Stimulated activated CD8-positive, alpha-beta memory T cell treated with anti-CD3 and anti-CD28 coated beads, Interleukin-2, amount 100 ng/mL, for 48 hours (primary cell): ENCODE data around the gene ZZZ3.
A peak's percentile ranks its signal among the peaks of the same experiment; 100 is the strongest.
"Not testable (repeated sequence)": the region's sequence is repeated elsewhere in the genome, so short reads cannot be mapped to it uniquely, and the experiment has no call there.

ENCODE experiments used
- DNase-seq, 2 donors: peaks; one replicate each; pipeline ENCODE4 v3.0.0-alpha.2; 2020; ENCODE audit warnings: low read depth in 2 of 2

Gene ZZZ3

GRCh38 chr1:77682460-77683159, at the start of gene ZZZ3:
Gene ZZZ3 (minus strand): TSS chr1:77682658. CDS start chr1:77633354, 49,304 bp downstream.
- peak; percentile 80 to 85 for DNase-seq

DNA sequence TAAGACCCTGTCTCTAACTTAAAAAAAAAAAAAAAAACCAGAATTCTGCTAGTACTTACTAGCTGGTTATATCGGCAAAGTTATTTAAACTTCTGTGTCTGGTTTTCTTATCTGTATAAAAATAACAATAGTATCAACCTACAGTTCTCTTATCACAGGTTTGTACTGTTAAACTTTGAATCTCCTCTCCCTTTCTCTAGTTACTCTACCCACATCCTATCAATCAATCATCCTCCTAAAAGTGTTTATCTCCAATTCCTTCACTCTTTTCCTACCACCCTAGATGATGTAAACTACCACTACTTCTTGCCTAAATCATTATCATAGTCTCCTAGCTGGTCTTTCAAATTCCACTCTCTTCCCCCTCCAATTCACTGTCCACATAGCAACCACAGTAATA, 49.6 kb upstream of the ZZZ3 start:
- DNase-seq: no peak

GRCh38 chr1:77725706-77726105, 43.2 kb upstream of the ZZZ3 start:
- DNase-seq: no peak

GRCh38 chr1:77718181-77718580, 35.7 kb upstream of the ZZZ3 start:
- DNase-seq: no peak

GRCh38 chr1:77716065-77716464, 33.6 kb upstream of the ZZZ3 start:
- DNase-seq: no peak

DNA sequence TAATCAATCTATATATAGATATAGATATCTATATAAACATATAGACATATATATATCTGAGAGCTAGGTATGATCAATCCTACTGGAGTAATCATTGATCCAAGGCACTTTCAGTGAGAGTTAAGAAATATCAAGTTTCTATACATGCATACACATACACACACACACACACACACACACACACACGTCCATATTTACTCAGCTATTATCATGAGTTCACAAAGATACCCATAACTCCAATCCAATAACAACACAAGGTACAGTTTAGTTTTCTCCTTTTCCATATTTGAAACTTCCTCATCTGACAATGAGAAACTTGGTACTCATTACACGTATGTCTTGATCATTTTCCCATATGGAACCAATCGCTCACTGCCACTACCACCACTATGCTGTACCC, 27.3 kb upstream of the ZZZ3 start:
- DNase-seq: no peak

GRCh38 chr1:77706321-77706720, 23.9 kb upstream of the ZZZ3 start:
- DNase-seq: no peak

DNA sequence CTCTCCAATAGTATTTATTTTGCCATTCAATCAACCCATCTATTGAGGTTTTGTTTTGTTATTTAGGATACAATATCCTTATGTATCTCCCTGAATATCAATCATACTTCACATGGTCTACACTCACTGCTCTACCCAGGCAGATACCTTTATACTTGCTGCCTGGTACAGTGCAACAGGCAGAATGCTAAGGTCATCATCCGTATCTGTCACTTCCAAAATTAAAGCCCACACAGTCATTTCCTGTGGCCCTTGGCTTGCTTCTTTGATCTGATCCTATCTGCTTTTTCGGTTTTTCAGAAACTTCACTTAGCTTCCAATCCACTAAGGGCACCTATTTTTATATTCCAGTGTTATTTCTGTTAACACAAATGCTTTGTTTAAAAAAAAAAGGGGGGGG, 22.3 kb upstream of the ZZZ3 start:
- no peak for DNase-seq

- DNase-seq: not testable (repeated sequence)
Observed at GRCh38 chr1:77699673-77700072, 17.2 kb upstream of the ZZZ3 start.

GRCh38 chr1:77697441-77697840, 15.0 kb upstream of the ZZZ3 start:
- DNase-seq: no peak

DNA sequence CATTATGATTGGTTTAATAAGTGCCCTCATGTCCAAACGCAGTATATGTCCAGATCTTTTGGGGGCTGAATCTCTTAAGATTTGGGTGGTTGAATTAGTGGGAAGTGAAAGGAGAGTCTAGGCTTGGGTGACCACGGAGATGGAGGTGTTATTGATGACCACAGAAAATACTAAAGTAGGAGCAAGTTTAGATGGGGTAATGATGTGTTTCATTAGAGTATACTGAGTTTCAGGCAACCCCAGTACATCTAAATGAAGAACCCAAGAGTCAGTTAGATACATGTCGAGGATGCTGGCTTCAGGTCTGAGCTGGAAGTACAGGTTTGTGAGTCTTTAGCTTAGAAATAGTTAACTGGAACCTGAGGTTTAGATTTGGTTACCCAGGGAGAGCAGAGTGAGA, 6.5 kb upstream of the ZZZ3 start:
- no peak for DNase-seq

DNA sequence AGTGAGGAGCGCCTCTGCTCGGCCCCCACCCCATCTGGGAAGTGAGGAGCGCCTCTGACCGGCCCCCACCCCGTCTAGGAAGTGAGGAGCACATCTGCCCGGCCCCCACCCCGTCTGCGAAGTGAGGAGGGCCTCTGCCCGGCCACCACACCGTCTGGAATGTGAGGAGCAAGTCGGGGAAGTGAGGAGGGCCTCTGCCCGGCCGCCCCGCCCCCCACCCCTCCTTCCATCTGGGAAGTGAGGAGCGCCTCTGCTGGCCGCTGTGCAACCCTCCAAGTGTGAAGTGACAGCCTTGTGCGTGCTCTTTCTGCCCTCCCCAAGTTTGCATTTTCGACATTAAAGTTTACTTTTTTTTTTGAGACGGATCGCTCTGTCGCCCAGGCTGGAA, 5.1 kb upstream of the ZZZ3 start:
- no peak for DNase-seq

GRCh38 chr1:77686796-77687518, 4.5 kb upstream of the ZZZ3 start:
- no peak for DNase-seq

DNA sequence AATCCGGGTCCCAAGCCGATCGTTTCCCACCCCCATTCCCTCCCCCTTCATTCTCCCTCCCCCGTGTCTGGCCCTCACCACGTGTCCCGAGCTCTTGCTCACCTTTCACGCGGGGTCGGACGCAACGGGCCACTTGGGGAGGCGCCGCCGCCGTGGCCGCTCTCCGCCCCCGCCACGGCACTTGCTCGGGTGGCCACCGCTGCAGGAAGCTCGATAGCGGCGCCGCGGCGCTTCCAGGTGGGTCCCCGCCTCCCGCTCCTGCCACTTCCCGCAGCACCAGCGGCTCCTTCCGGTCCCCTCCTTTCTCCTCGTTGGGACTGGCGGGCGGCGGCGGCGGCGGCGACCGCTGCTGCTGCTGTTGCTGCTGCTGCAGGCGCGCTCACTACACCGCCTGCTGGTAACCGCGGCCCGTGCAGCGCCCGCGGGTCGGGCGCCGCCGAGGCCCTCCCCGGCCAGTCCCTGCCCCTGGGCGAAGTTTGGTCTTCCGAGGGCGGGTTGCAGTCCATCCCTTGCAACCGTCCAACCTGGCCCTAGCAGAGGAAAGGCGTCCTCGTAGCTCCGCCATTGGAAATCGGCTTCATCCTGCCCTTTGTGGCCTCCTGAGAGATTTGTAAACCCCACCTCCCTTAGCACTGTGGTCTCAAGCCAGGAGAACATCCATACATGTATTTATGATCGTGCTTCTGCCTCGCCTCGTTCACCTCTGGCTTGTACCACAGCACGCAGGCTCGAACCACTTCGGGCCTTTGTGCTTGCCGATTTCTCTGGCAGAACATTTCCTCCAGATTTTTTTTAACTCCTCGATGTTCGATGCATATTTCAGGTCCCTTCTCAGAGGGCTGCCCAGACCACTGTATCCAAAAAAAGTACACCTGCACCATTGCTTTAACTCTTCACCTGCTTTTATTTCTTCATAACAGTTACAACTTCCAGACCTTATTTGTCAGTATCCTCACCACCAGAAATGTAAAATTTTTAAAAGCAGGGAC, 996 bp upstream of the ZZZ3 start:
- peak; percentile 88 to 89 for DNase-seq

- no peak for DNase-seq
Observed at GRCh38 chr1:77680173-77680572, 2.3 kb downstream of the ZZZ3 start.

DNA sequence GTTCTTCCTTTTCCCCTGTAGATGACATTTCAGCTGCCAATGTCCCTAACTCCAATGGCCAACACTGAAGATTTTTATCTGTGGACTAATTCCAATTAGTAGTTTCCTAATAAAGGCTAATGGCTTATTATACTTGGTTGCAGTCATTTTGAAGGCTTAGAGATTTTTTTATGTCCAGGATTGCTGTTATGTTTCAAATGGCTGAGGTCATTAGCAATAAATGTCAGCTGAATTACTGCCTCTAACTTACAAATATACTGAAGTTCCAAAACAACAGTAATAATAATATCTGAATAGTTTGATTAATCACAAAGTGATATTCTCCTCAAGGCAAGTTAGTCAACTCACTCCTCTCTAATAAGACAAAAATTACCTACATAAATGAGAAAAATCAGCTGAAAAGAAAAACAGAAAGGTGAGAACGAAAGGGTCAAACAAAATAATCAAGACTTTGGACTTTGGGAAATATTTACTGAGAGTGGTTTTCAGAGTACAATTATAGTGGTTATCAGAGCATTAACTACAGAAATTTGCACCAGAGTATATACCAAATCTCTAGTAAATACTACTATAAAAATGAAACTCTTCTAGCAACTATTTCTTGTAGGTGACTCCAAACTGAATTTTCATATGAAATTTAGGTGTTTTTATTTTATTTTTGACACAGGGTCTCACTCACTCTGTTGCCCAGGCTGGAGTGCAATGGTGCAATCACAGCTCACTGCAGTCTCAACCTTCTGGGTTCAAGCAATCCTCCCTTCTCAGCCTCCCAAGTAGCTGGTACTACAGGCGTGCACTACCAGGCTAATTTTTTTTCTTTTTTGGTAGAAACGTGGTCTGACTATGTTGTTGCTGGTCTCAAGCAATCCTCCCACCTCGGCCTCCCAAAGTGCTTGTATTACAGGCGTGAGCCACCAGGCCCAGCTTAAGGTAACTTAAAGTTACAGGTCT, 3.5 kb downstream of the ZZZ3 start:
- no peak for DNase-seq

DNA sequence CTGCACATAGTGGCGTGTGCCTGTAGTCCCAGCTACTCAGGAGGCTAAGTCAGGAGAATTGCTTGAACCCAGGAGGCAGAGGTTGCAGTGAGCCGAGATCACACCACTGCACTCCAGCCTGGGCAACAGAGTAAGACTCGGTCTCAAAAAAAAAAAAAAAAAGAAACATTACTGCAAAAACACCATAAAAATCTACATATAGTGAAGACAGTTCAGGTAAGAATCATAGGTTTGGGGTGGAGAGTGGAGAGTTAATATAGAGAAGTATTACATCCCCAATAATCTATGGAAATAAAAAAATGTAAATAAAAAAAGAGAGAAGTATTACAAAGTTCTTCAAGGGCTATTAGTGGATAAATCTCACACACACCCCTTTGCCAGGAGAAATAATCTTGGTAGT, 7.7 kb downstream of the ZZZ3 start:
- DNase-seq: not testable (repeated sequence)

- DNase-seq: no peak
Observed at GRCh38 chr1:77673716-77674355, 8.6 kb downstream of the ZZZ3 start.

DNA sequence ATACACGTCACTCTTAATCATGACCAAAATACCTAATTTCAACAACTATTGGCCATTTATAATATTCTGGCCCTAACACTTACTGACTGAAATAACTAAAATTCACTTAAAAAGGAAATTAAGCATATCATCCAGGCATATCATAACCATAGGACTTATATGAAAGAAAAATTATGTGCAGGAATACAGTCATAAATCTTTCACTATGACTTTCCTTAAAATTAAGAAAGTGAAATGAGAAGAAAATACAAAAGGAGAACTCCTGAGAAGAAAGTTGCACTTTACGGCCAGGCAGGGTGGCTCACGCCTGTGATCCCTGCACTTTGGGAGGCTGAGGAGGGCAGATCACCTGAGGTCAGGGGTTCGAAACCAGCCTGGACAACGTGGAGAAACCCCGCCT, 9.4 kb downstream of the ZZZ3 start:
- DNase-seq: no peak

DNA sequence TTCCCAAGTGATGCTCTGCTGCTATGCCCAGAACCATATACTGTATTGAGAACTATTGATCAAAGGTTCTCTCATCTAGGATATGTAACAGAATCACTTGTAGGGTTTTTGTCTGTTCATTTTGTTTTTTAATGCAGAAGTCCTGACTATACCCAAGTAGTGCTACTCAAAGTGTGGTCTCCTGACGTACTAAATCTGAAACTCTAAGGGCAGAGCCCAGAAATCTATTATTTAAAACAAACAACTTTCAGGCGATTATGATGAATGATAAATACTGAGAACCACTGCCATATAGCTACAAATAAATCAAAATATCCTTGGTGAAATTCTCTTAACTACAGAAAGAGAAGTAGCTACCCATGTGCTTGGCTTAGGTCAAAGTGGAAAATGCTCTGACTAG, 10.1 kb downstream of the ZZZ3 start:
- DNase-seq: no peak

- DNase-seq: no peak
Observed at GRCh38 chr1:77671836-77672235, 10.6 kb downstream of the ZZZ3 start.
